ENCODE measurements around the gene SOX6.

SOX6 gene

GRCh38 chr11:15985127-15985859 is 371.1 kb downstream of the SOX6 start:
- no peak for DNase-seq

- DNase-seq = no peak
These were observed 375.1 kb downstream of the SOX6 start for GRCh38 chr11:15981292-15981691.

GRCh38 chr11:15977116-15977515 is 379.2 kb downstream of the SOX6 start:
- DNase-seq = no peak

- no peak for DNase-seq
These were observed 379.8 kb downstream of the SOX6 start for GRCh38 chr11:15976433-15977045.

GRCh38 chr11:15975742-15976141 is 380.6 kb downstream of the SOX6 start:
- no peak for DNase-seq

- no peak for DNase-seq
These were observed 383.5 kb downstream of the SOX6 start for GRCh38 chr11:15972838-15973237.

GRCh38 chr11:15971215-15971546 is 385.2 kb downstream of the SOX6 start:
- DNase-seq = no peak

GRCh38 chr11:15970506-15971214 is 385.7 kb downstream of the SOX6 start:
- no peak for DNase-seq

- no peak for DNase-seq
These were observed 386.5 kb downstream of the SOX6 start for GRCh38 chr11:15969701-15970329.

- DNase-seq = no peak
These were observed 387.1 kb downstream of the SOX6 start for GRCh38 chr11:15969281-15969680.

- DNase-seq = no peak
These were observed 387.8 kb downstream of the SOX6 start for GRCh38 chr11:15968461-15969130.

GRCh38 chr11:15967966-15968365 is 388.4 kb downstream of the SOX6 start:
- DNase-seq = no peak

GRCh38 chr11:15967166-15967565 is 389.2 kb downstream of the SOX6 start:
- DNase-seq = no peak

- DNase-seq = no peak
These were observed 390.6 kb downstream of the SOX6 start for GRCh38 chr11:15965562-15966250.

GRCh38 chr11:15963266-15963665 is 393.1 kb downstream of the SOX6 start:
- DNase-seq = no peak

GRCh38 chr11:15958910-15959309 is 397.4 kb downstream of the SOX6 start:
- DNase-seq = no peak

- no peak for DNase-seq
These were observed 399.1 kb downstream of the SOX6 start for GRCh38 chr11:15957234-15957633.

GRCh38 chr11:15956302-15956701 is 400.0 kb downstream of the SOX6 start:
- DNase-seq = no peak

GRCh38 chr11:15955595-15955994 is 400.8 kb downstream of the SOX6 start:
- DNase-seq = no peak

- DNase-seq = no peak
These were observed 408.4 kb downstream of the SOX6 start for GRCh38 chr11:15947681-15948648.

GRCh38 chr11:15945726-15946125 is 410.6 kb downstream of the SOX6 start:
- DNase-seq = no peak

All from SIG-M5 (cell line).